ES-I3 (cell line): ENCODE data around the gene DLGAP1.

Source experiments
- H3K36me3 ChIP-seq: 2 replicates; pipeline ENCODE4 v1.6.1; 2013; ENCODE audit warnings: mild to moderate bottlenecking, low read length, control low read depth, moderate library complexity; ENCODE audit not compliant: insufficient read depth
- H3K4me1 ChIP-seq: 2 replicates; pipeline ENCODE4 v1.6.1; 2013; ENCODE audit warnings: mild to moderate bottlenecking, control low read depth, low read length; ENCODE audit not compliant: insufficient read depth
- H3K9ac ChIP-seq: 2 replicates; pipeline ENCODE4 v1.6.1; 2013; ENCODE audit warnings: low read depth, mild to moderate bottlenecking, low read length, moderate library complexity
- H3K9me3 ChIP-seq: 2 replicates; pipeline ENCODE4 v1.6.1; 2013; ENCODE audit warnings: mild to moderate bottlenecking, low read length, moderate library complexity; ENCODE audit not compliant: control insufficient read depth, insufficient read depth

DLGAP1 gene

GRCh38 chr18:3857544-3857943, 597.6 kb downstream of the DLGAP1 start:
- no peaks in the 10 kb centered on the region for H3K4me1 ChIP-seq
- no peaks in the 10 kb centered on the region for H3K36me3 ChIP-seq
- H3K9me3 ChIP-seq, result no peaks in the 10 kb centered on the region; the same call in 1 of the 2 replicates
- no peak overlapping the region for H3K9ac ChIP-seq

- Histone ChIP-seq H3K9me3 (no peaks in the 10 kb centered on the region; the same call in 1 of the 2 replicates), H3K36me3 (no peaks in the 10 kb centered on the region)
These were observed 599.1 kb downstream of the DLGAP1 start for GRCh38 chr18:3855966-3856365.

GRCh38 chr18:3852321-3852720, 602.8 kb downstream of the DLGAP1 start:
- Histone ChIP-seq H3K36me3 (no peaks in the 10 kb centered on the region), H3K9ac (no peak overlapping the region), H3K9me3 (no peaks in the 10 kb centered on the region; the same call in 1 of the 2 replicates), H3K4me1 (no peaks in the 10 kb centered on the region)

More at GRCh38 chr18:3855966-3856365, 599.1 kb downstream of the DLGAP1 start:
- Histone ChIP-seq H3K4me1 (no peaks in the 10 kb centered on the region), H3K9ac (no peak overlapping the region)

- Histone ChIP-seq H3K9me3 (no peaks in the 10 kb centered on the region; the same call in 1 of the 2 replicates), H3K4me1 (no peaks in the 10 kb centered on the region), H3K36me3 (no peaks in the 10 kb centered on the region), H3K9ac (no peak overlapping the region)
These were observed 603.9 kb downstream of the DLGAP1 start for GRCh38 chr18:3851159-3851558.

GRCh38 chr18:3848316-3848715, 606.8 kb downstream of the DLGAP1 start:
- Histone ChIP-seq H3K36me3 (no peaks in the 10 kb centered on the region), H3K9me3 (no peaks in the 10 kb centered on the region), H3K9ac (no peak overlapping the region), H3K4me1 (no peaks in the 10 kb centered on the region)

GRCh38 chr18:3845161-3845560, 609.9 kb downstream of the DLGAP1 start:
- H3K36me3 ChIP-seq, result no peaks in the 10 kb centered on the region
- H3K9me3 ChIP-seq, result no peaks in the 10 kb centered on the region
- H3K4me1 ChIP-seq, result peaks cover under 1% of the 10 kb centered on the region; the same call in 1 of the 2 replicates

GRCh38 chr18:3842844-3843243, 612.3 kb downstream of the DLGAP1 start:
- no peaks in the 10 kb centered on the region for H3K9me3 ChIP-seq
- peaks cover 8% of the 10 kb centered on the region; the same call in 1 of the 2 replicates for H3K4me1 ChIP-seq
- H3K9ac ChIP-seq, result no peak overlapping the region
- no peaks in the 10 kb centered on the region for H3K36me3 ChIP-seq

More at GRCh38 chr18:3845161-3845560, 609.9 kb downstream of the DLGAP1 start:
- no peak overlapping the region for H3K9ac ChIP-seq

- H3K36me3 ChIP-seq, result no peaks in the 10 kb centered on the region
- H3K4me1 ChIP-seq, result peaks cover 8% of the 10 kb centered on the region; the same call in 1 of the 2 replicates
These were observed 614.3 kb downstream of the DLGAP1 start for GRCh38 chr18:3840766-3841165.

GRCh38 chr18:3839581-3839981, 615.5 kb downstream of the DLGAP1 start:
- H3K9me3 ChIP-seq, result no peaks in the 10 kb centered on the region
- peaks cover 8% of the 10 kb centered on the region; the same call in 1 of the 2 replicates for H3K4me1 ChIP-seq
- no peak overlapping the region for H3K9ac ChIP-seq
- H3K36me3 ChIP-seq, result no peaks in the 10 kb centered on the region

More at GRCh38 chr18:3840766-3841165, 614.3 kb downstream of the DLGAP1 start:
- H3K9me3 ChIP-seq, result no peaks in the 10 kb centered on the region
- no peak overlapping the region for H3K9ac ChIP-seq

GRCh38 chr18:3836483-3837335, 618.4 kb downstream of the DLGAP1 start:
- no peaks in the 10 kb centered on the region for H3K36me3 ChIP-seq
- H3K4me1 ChIP-seq, result peaks cover 13% of the 10 kb centered on the region; the same call in 1 of the 2 replicates
- H3K9me3 ChIP-seq, result no peaks in the 10 kb centered on the region
- H3K9ac ChIP-seq, result no peak overlapping the region

- no peak overlapping the region for H3K9ac ChIP-seq
These were observed 623.0 kb downstream of the DLGAP1 start for GRCh38 chr18:3832025-3832638.

GRCh38 chr18:3830604-3831003, 624.5 kb downstream of the DLGAP1 start:
- H3K4me1 ChIP-seq, result peaks cover 5% of the 10 kb centered on the region; the same call in 1 of the 2 replicates
- no peak overlapping the region for H3K9ac ChIP-seq
- H3K9me3 ChIP-seq, result no peaks in the 10 kb centered on the region
- no peaks in the 10 kb centered on the region for H3K36me3 ChIP-seq

More at GRCh38 chr18:3832025-3832638, 623.0 kb downstream of the DLGAP1 start:
- Histone ChIP-seq H3K4me1 (peaks cover 5% of the 10 kb centered on the region; the same call in 1 of the 2 replicates), H3K36me3 (no peaks in the 10 kb centered on the region), H3K9me3 (no peaks in the 10 kb centered on the region)

GRCh38 chr18:3827236-3827845, 627.8 kb downstream of the DLGAP1 start:
- no peaks in the 10 kb centered on the region for H3K36me3 ChIP-seq
- H3K9ac ChIP-seq, result no peak overlapping the region
- no peaks in the 10 kb centered on the region for H3K9me3 ChIP-seq
- H3K4me1 ChIP-seq, result peaks cover 7% of the 10 kb centered on the region; the same call in 1 of the 2 replicates

GRCh38 chr18:3826021-3826420, 629.1 kb downstream of the DLGAP1 start:
- peaks cover 8% of the 10 kb centered on the region; the same call in 1 of the 2 replicates for H3K4me1 ChIP-seq
- no peaks in the 10 kb centered on the region for H3K36me3 ChIP-seq
- no peak overlapping the region for H3K9ac ChIP-seq
- H3K9me3 ChIP-seq, result no peaks in the 10 kb centered on the region
